HepG2 (cell line): ENCODE data around the gene DRG1. TPM values are rescaled to one million over a fixed set of nuclear protein-coding genes. Genes with fewer than 3 reads are reported as not detected.

Experiments
- ATAC-seq: fragments of 200-7000 bp; cut with Tn5 transposase; 3 replicates; pipeline ENCODE4 v1.9.1; 2020; ENCODE audit warnings: mild to moderate bottlenecking, moderate library complexity
- BruUV-seq: library from RNA; stranded (reverse); fragments of 400-500 nt; replicated peaks from 2 replicates; lab custom pipeline; 2021; lab: Mats Ljungman, UMichigan
- CTCF ChIA-PET: fragments of 300-600 bp; formaldehyde crosslinking; extraction: SDS; loops from one replicate; lab custom pipeline; 2021; ENCODE audit warnings: low total read pairs, inconsistent platforms, low intra/inter-chr PET ratio; lab: Yijun Ruan, JAX
- POLR2A ChIA-PET: fragments of 350-600 bp; sonication (Branson Sonifier 250); formaldehyde crosslinking; loops from one replicate; lab custom pipeline; 2020; ENCODE audit warnings: antibody characterized with exemption, inconsistent platforms; lab: Yijun Ruan, JAX
- DNase-seq: peaks from one replicate; pipeline ENCODE4 v3.0.0-alpha.2; 2015; ENCODE audit warnings: low spot score
- FAIRE-seq: peaks from 3 replicates; lab custom pipeline; 2011; peaks lifted over from hg19 to GRCh38; lab: Jason Lieb, UNC
- H2AFZ ChIP-seq: one replicate; pipeline ENCODE4 v1.6.1; 2011; ENCODE audit warnings: low read length, inconsistent platforms
- H3K27ac ChIP-seq: fragments of 300-600 bp; 3 replicates; pipeline ENCODE4 v1.8.0; 2011; ENCODE audit warnings: mixed run types, mild to moderate bottlenecking, mixed read lengths, low read length, inconsistent platforms; ENCODE audit not compliant: insufficient read depth; ENCODE audit errors: extremely low read length
- H3K27me3 ChIP-seq, 2 experiments: fragments of 200-600 bp in 1 of 2; 2 replicates in 1 of 2; 3 replicates in 1 of 2; pipeline versions ENCODE4 v1.6.0 to v1.8.0; 2011; ENCODE audit warnings: low read length in 2 of 2, mild to moderate bottlenecking in 2 of 2, moderate library complexity in 2 of 2, inconsistent platforms in 1 of 2; ENCODE audit not compliant: insufficient read depth in 2 of 2, control insufficient read depth in 1 of 2
- H3K36me3 ChIP-seq, 2 experiments: fragments of 200-600 bp in 1 of 2; replicated peaks in 1 of 2; 2 replicates in 1 of 2; 3 replicates in 1 of 2; pipeline versions ENCODE4 v1.5.1 to v1.8.0; 2011; ENCODE audit warnings: low read length in 2 of 2, inconsistent platforms in 1 of 2; ENCODE audit not compliant: insufficient read depth in 2 of 2, control insufficient read depth in 1 of 2
- H3K4me1 ChIP-seq: 2 replicates; pipeline ENCODE4 v1.5.1; 2012; ENCODE audit warnings: low read length, inconsistent platforms; ENCODE audit not compliant: insufficient read depth
- H3K4me2 ChIP-seq: 2 replicates; pipeline ENCODE4 v1.6.0; 2011; ENCODE audit warnings: low read depth, low read length, inconsistent platforms
- H3K4me3 ChIP-seq, 3 experiments: fragments of 200-600 bp in 1 of 3; sonication (generic), shearing (Covaris generic) in 1 of 3; replicated peaks in 1 of 3; 2 replicates each; pipeline ENCODE4 v1.5.1; 2011 to 2016; ENCODE audit warnings: low read length in 3 of 3, inconsistent platforms in 2 of 3, low read depth in 2 of 3, mild to moderate bottlenecking in 2 of 3, control low read depth in 1 of 3, mixed read lengths in 1 of 3; ENCODE audit not compliant: insufficient read depth in 1 of 3
- H3K79me2 ChIP-seq: one replicate; pipeline ENCODE4 v1.6.1; 2011; ENCODE audit warnings: low read length, inconsistent platforms; ENCODE audit not compliant: insufficient read depth
- H3K9ac ChIP-seq: 2 replicates; pipeline ENCODE4 v1.6.0; 2011; ENCODE audit warnings: mild to moderate bottlenecking, low read depth, low read length, inconsistent platforms; ENCODE audit not compliant: insufficient read depth
- H3K9me3 ChIP-seq: 2 replicates; pipeline ENCODE4 v1.5.1; 2012; ENCODE audit warnings: mild to moderate bottlenecking, low read length
- H4K20me1 ChIP-seq: 2 replicates; pipeline ENCODE4 v1.6.0; 2011; ENCODE audit warnings: inconsistent platforms, mild to moderate bottlenecking, low read length, moderate library complexity; ENCODE audit not compliant: insufficient read depth
- ETV6 ChIP-seq: sonication (generic); formaldehyde crosslinking; conservative IDR thresholded peaks from 2 replicates; pipeline ENCODE4 v1.4.0; 2020; ENCODE audit warnings: missing genetic modification reagents
- HDAC1 ChIP-seq: sonication (generic); formaldehyde crosslinking; IDR thresholded peaks from 2 replicates; pipeline ENCODE4 v1.5.1; 2020; ENCODE audit warnings: mild to moderate bottlenecking, missing genetic modification reagents
- HMGXB3 ChIP-seq: sonication (generic); formaldehyde crosslinking; IDR thresholded peaks from 2 replicates; pipeline ENCODE4 v1.4.0; 2020; ENCODE audit warnings: missing genetic modification reagents, borderline replicate concordance
- HOXA9 ChIP-seq: sonication (generic); formaldehyde crosslinking; IDR thresholded peaks from 2 replicates; pipeline ENCODE4 v1.8.1; 2022; ENCODE audit warnings: missing genetic modification reagents, mild to moderate bottlenecking, moderate library complexity, borderline replicate concordance
- PRDM10 ChIP-seq: sonication (generic); formaldehyde crosslinking; IDR thresholded peaks from 2 replicates; pipeline ENCODE4 v1.4.0; 2020; ENCODE audit warnings: low read depth, missing genetic modification reagents
- TARDBP ChIP-seq: sonication (generic); formaldehyde crosslinking; IDR thresholded peaks from 2 replicates; pipeline ENCODE4 v1.8.0; 2022; ENCODE audit warnings: mild to moderate bottlenecking, missing genetic modification reagents
- TRIM22 ChIP-seq: fragments of 450-650 bp; IDR thresholded peaks from 2 replicates; pipeline ENCODE4 v1.6.1; 2017
- ZNF7 ChIP-seq: IDR thresholded peaks from 2 replicates; pipeline ENCODE4 v1.6.1; 2016; ENCODE audit warnings: missing biosample characterization, missing genetic modification reagents
- ZNF737 ChIP-seq: sonication (generic); formaldehyde crosslinking; IDR thresholded peaks from 2 replicates; pipeline ENCODE4 v1.5.0; 2020; ENCODE audit warnings: missing genetic modification reagents, mild to moderate bottlenecking, borderline replicate concordance
- WGBS: methylation state at CpG from one replicate; pipeline ENCODE4 v1.1.6; 2017; ENCODE audit warnings: low lambda C conversion rate; 5-methylcytosine and 5-hydroxymethylcytosine counted together
- in situ Hi-C: cut with HindIII; loops from 2 replicates; pipeline ENCODE4 v1.10.0; 2017; ENCODE audit warnings: low pct_unique_long_range_greater_than_20kb; ENCODE audit not compliant: extremely low pct_ligation_motif_present
- intact Hi-C: fragments of 100-400 bp; cut with micrococcal nuclease; formaldehyde crosslinking; loops from one replicate; pipeline ENCODE4 v1.10.0; 2022; ENCODE audit not compliant: unreplicated experiment
- polyA plus RNA-seq, 8 experiments: library from polyadenylated mRNA; depleted of rRNA in 3 of 8; stranded (reverse) in 7 of 8; unstranded in 1 of 8; fragments of >200 nt; fragmentation: Illumina TruSeq in 4 of 8; extraction: Trizol in 4 of 8; gene quantifications; 2 replicates each; pipeline versions ENCODE4 v1.2.1 to v1.2.3, GENCODE V29; 2011 to 2016; ENCODE audit warnings: low read depth in 4 of 8, missing spikeins in 1 of 8, mixed read lengths in 1 of 8; ENCODE audit not compliant: insufficient read depth in 1 of 8
- total RNA-seq, 5 experiments: library from RNA; depleted of rRNA; stranded (reverse); fragments of >200 nt; fragmentation: Illumina TruSeq; extraction: Trizol; gene quantifications; 2 replicates each; pipeline ENCODE4 v1.2.3, GENCODE V29; 2016; ENCODE audit warnings: low read depth in 1 of 5

Gene DRG1
- total and polyA plus RNA-seq, 2 of the 13 experiments (the other 11 are each of a cell fraction or from before 2014, with no cell fraction given), result 59.0 to 94.8 TPM

- Histone ChIP-seq H3K27me3 (no peaks in the 10 kb centered on the region), H3K36me3 (peaks cover 17 to 65% of the 10 kb centered on the region in 2 experiments; a peak in 4 of 5 replicates), H3K79me2 (no peaks in the 10 kb centered on the region), H4K20me1 (no peaks in the 10 kb centered on the region), H3K4me3 (no peak overlapping the region), H2AFZ (no peak overlapping the region), H3K4me2 (no peak overlapping the region), H3K9me3 (no peaks in the 10 kb centered on the region), H3K27ac (no peak overlapping the region), H3K9ac (no peak overlapping the region), H3K4me1 (no peaks in the 10 kb centered on the region)
- intact Hi-C loops (no loop called here), in situ Hi-C loops (no loop called here)
- DNase-seq, result no peak
- TF ChIP-seq TARDBP (no peak), ZNF7 (CRISPR knock-in tag) (peak; percentile 65)
- ChIA-PET POLR2A (no interaction called here), CTCF (no interaction called here)
- FAIRE-seq, result no peak
- no TSS peak for BruUV-seq
- no peak for ATAC-seq
- WGBS, result 98% methylated on average over 2 of the region's 2 CpGs
Measured at GRCh38 chr22:31465307-31465706, 65.9 kb downstream of the DRG1 start.

- H3K4me1 ChIP-seq, result no peaks in the 10 kb centered on the region
- no peak overlapping the region for H2AFZ ChIP-seq
- CTCF ChIA-PET, result no interaction called here
- no peak overlapping the region for H3K4me2 ChIP-seq
- no peak overlapping the region for H3K9ac ChIP-seq
- intact Hi-C loops, result no loop called here
- no peak overlapping the region for H3K4me3 ChIP-seq
- no peak for DNase-seq
- H3K36me3 ChIP-seq, result peaks cover 5 to 49% of the 10 kb centered on the region in 2 experiments
- H3K27ac ChIP-seq, result no peak overlapping the region
- POLR2A ChIA-PET, result no interaction called here
- no peaks in the 10 kb centered on the region for H3K9me3 ChIP-seq
- ATAC-seq, result no peak
- no peaks in the 10 kb centered on the region for H4K20me1 ChIP-seq
- FAIRE-seq, result no peak
- 100% methylated on average over 2 of the region's 2 CpGs for WGBS
- in situ Hi-C loops, result no loop called here
- H3K79me2 ChIP-seq, result peaks cover 29% of the 10 kb centered on the region
- no TSS peak for BruUV-seq
- no peaks in the 10 kb centered on the region for H3K27me3 ChIP-seq
- TF ChIP-seq HOXA9 (CRISPR knock-in tag) (no peak), TRIM22 (no peak), ZNF737 (CRISPR knock-in tag) (no peak), PRDM10 (CRISPR knock-in tag) (no peak), ETV6 (CRISPR knock-in tag) (no peak), HMGXB3 (no peak), HDAC1 (CRISPR knock-in tag) (no peak)
Measured at GRCh38 chr22:31474743-31475142, 75.3 kb downstream of the DRG1 start.
